Stimulated activated CD4-positive, alpha-beta T cell treated with anti-CD3 and anti-CD28 coated beads, Interleukin-12 subunit alpha, Interleukin-12 subunit beta, amount 100 ng/mL, for 4 hours (primary cell): ENCODE results near the gene GLRA1.
"Not testable (repeated sequence)": the region's sequence is repeated elsewhere in the genome, so short reads cannot be mapped to it uniquely, and the experiment has no call there.

Source experiments
- DNase-seq: peaks from one replicate; pipeline ENCODE4 v3.0.0-alpha.2; 2020

Gene GLRA1

GRCh38 chr5:151811593-151812321, 112.9 kb downstream of the GLRA1 start:
- DNase-seq = no peak

- DNase-seq = no peak
Measured at GRCh38 chr5:151810897-151811296, 113.8 kb downstream of the GLRA1 start.

- DNase-seq = no peak
Measured at GRCh38 chr5:151810449-151810848, 114.2 kb downstream of the GLRA1 start.

- no peak for DNase-seq
Measured at GRCh38 chr5:151808451-151809169, 116.0 kb downstream of the GLRA1 start.

- no peak for DNase-seq
Measured at GRCh38 chr5:151805414-151806223, 119.0 kb downstream of the GLRA1 start.

GRCh38 chr5:151800532-151800931, 124.1 kb downstream of the GLRA1 start:
- DNase-seq = no peak

- no peak for DNase-seq
Measured at GRCh38 chr5:151799407-151799806, 125.2 kb downstream of the GLRA1 start.

- DNase-seq = no peak
Measured at GRCh38 chr5:151798674-151799073, 126.0 kb downstream of the GLRA1 start.

GRCh38 chr5:151795426-151795825, 129.2 kb downstream of the GLRA1 start:
- no peak for DNase-seq

GRCh38 chr5:151793358-151793757, 131.3 kb downstream of the GLRA1 start:
- DNase-seq = no peak

GRCh38 chr5:151787817-151788216, 136.8 kb downstream of the GLRA1 start:
- no peak for DNase-seq

- no peak for DNase-seq
Measured at GRCh38 chr5:151786468-151786867, 138.2 kb downstream of the GLRA1 start.

GRCh38 chr5:151784141-151784540, 140.5 kb downstream of the GLRA1 start:
- no peak for DNase-seq

GRCh38 chr5:151783664-151784063, 141.0 kb downstream of the GLRA1 start:
- not testable (repeated sequence) for DNase-seq

- DNase-seq = no peak
Measured at GRCh38 chr5:151781201-151781600, 143.4 kb downstream of the GLRA1 start.

GRCh38 chr5:151780348-151780747, 144.3 kb downstream of the GLRA1 start:
- DNase-seq = no peak

GRCh38 chr5:151779531-151780125, 145.0 kb downstream of the GLRA1 start:
- no peak for DNase-seq

- no peak for DNase-seq
Measured at GRCh38 chr5:151775025-151775606, 149.5 kb downstream of the GLRA1 start.

GRCh38 chr5:151773951-151774350, 150.7 kb downstream of the GLRA1 start:
- DNase-seq = no peak

- no peak for DNase-seq
Measured at GRCh38 chr5:151772846-151773561, 151.6 kb downstream of the GLRA1 start.
